Skeletal muscle tissue (tissue), 4 donors: Measurements from ENCODE around the gene FRMD5. TPM values are rescaled to one million over a fixed set of nuclear protein-coding genes. Genes with fewer than 3 reads are reported as not detected.

Source experiments
- H3K27ac ChIP-seq: one replicate; pipeline ENCODE4 v1.7.0; 2013; ENCODE audit warnings: mild to moderate bottlenecking, low read depth, low read length, inconsistent platforms
- H3K27me3 ChIP-seq, 3 donors: one replicate each; pipeline ENCODE4 v1.7.0; 2013; ENCODE audit warnings: low read length in 3 of 3; ENCODE audit not compliant: control insufficient read depth in 3 of 3, insufficient read depth in 3 of 3
- H3K36me3 ChIP-seq, 3 donors: one replicate each; pipeline ENCODE4 v1.7.0; 2013; ENCODE audit warnings: low read length in 3 of 3; ENCODE audit not compliant: control insufficient read depth in 3 of 3, insufficient read depth in 3 of 3
- H3K4me1 ChIP-seq, 3 donors: one replicate each; pipeline ENCODE4 v1.7.0; 2013; ENCODE audit warnings: low read length in 3 of 3, mild to moderate bottlenecking in 3 of 3; ENCODE audit not compliant: control insufficient read depth in 3 of 3, insufficient read depth in 3 of 3
- H3K4me3 ChIP-seq, 3 donors: one replicate each; pipeline ENCODE4 v1.7.0; 2013; ENCODE audit warnings: low read length in 3 of 3
- H3K9ac ChIP-seq, 3 donors: one replicate each; pipeline ENCODE4 v1.7.0; 2013; ENCODE audit warnings: low read length in 3 of 3, mild to moderate bottlenecking in 3 of 3, moderate library complexity in 2 of 3, low read depth in 1 of 3
- H3K9me3 ChIP-seq, 3 donors: one replicate each; pipeline ENCODE4 v1.7.0; 2013; ENCODE audit warnings: low read length in 3 of 3; ENCODE audit not compliant: control insufficient read depth in 3 of 3
- total RNA-seq: library from RNA; depleted of rRNA; stranded (reverse); fragments of >200 nt; gene quantifications from one replicate; pipeline ENCODE4 v1.2.3, GENCODE V29; 2014
- donor health status: Osteomylitis.

Gene FRMD5
- total RNA-seq, 1 donor from 2014 or later = 3.7 TPM

DNA sequence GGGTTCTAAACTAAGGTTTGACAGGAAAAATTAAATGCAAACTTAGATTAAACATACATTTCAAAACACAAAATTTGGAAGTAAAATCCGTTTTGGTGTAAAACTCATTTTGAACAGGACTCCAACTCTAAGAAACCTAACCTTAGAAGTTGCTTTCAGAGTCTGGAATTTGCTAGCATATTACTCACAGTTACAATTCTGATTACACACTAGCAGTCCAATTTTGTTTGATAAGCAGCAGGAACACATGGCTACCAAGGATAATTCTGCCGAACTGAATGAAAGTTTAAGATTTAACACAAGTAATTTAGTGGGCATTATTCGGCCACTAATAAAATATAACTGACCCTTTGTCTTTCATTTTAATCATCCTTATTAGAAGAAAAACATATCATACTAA lies 49.6 kb downstream of the FRMD5 start:
- no peaks in the 10 kb centered on the region for H3K9me3 ChIP-seq
- H3K4me3 ChIP-seq = no peak overlapping the region
- no peaks in the 10 kb centered on the region for H3K27me3 ChIP-seq
- H3K27ac ChIP-seq = no peak overlapping the region
- H3K9ac ChIP-seq = no peak overlapping the region
- no peaks in the 10 kb centered on the region for H3K36me3 ChIP-seq
- H3K4me1 ChIP-seq = no peaks in the 10 kb centered on the region

DNA sequence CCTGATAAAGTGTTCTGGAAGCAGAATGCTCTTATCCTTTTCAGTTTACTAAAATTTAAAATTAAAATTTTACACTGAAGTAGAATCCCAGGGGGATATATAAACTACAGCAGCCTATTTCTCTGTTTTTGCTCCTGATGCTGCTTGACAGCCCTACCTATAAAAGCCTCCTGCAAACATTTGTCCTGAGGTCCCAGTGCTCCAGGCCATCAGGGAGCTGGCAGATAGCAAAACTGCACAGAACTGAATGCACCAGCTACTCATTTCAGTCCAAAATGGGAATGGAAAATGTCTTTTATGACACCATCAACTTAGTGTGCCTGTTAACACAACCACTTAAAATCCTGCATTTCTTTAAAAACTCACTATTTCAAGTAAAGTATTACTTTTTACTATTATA lies 50.1 kb downstream of the FRMD5 start:
- H3K27ac ChIP-seq = no peak overlapping the region
- no peak overlapping the region for H3K4me3 ChIP-seq
- no peaks in the 10 kb centered on the region for H3K36me3 ChIP-seq
- H3K4me1 ChIP-seq = no peaks in the 10 kb centered on the region
- no peaks in the 10 kb centered on the region for H3K27me3 ChIP-seq
- no peak overlapping the region for H3K9ac ChIP-seq
- H3K9me3 ChIP-seq = no peaks in the 10 kb centered on the region

DNA sequence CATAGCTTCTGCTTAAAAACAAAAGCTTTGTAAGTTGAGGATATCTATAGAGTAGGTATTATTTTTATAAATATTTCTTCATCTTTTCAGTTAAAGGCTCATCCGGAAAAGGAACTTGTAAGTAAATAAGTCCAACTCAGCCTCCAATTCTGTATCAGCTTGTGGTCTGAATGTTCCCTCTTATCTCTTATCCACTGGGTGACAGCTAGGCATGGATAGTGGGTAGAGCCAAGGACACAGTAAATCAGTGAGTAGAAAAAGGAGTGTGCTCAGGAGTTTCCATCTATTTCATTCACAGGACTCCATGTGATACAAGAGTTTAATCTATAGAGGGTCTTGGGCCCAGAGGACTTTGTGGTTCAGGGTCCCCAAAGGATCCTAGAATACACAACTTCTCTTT lies 50.9 kb downstream of the FRMD5 start:
- H3K36me3 ChIP-seq = no peaks in the 10 kb centered on the region
- no peak overlapping the region for H3K27ac ChIP-seq
- no peaks in the 10 kb centered on the region for H3K9me3 ChIP-seq
- no peak overlapping the region for H3K4me3 ChIP-seq
- H3K27me3 ChIP-seq = no peaks in the 10 kb centered on the region
- H3K4me1 ChIP-seq = no peaks in the 10 kb centered on the region
- H3K9ac ChIP-seq = no peak overlapping the region

GRCh38 chr15:44137750-44138149 lies 57.3 kb downstream of the FRMD5 start:
- Histone ChIP-seq H3K4me3 (no peak overlapping the region), H3K9me3 (no peaks in the 10 kb centered on the region), H3K4me1 (no peaks in the 10 kb centered on the region), H3K27me3 (peaks cover 0 to 2% (median 0%) of the 10 kb centered on the region in 3 donors), H3K9ac (no peak overlapping the region), H3K27ac (no peak overlapping the region), H3K36me3 (no peaks in the 10 kb centered on the region)

DNA sequence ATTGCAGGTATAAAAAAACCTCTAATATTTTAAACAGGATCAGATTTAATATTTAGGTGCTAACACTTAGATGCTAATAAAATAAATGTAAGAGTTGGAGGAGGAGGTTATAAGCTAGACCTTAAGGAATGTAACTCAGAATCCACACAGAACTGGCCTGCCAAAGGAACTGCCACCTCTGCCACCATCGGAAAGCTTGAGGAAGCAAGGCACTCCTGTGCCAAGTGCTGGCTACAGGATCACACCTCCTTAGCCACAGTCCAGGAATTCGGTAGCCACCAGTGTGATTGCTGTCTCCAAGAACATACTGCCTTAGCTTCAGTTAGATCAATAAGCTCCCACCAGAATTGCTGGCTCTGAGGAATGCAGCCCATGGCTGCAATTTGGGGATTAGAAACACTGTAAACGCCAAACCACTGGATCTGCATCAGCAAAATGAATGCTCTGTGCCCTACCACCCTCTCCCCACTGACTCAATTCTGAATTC lies 58.0 kb downstream of the FRMD5 start:
- H3K9ac ChIP-seq = no peak overlapping the region
- no peaks in the 10 kb centered on the region for H3K4me1 ChIP-seq
- no peak overlapping the region for H3K27ac ChIP-seq
- no peak overlapping the region for H3K4me3 ChIP-seq
- peaks cover 0 to 2% (median 0%) of the 10 kb centered on the region in 3 donors for H3K27me3 ChIP-seq
- no peaks in the 10 kb centered on the region for H3K36me3 ChIP-seq
- no peaks in the 10 kb centered on the region for H3K9me3 ChIP-seq

DNA sequence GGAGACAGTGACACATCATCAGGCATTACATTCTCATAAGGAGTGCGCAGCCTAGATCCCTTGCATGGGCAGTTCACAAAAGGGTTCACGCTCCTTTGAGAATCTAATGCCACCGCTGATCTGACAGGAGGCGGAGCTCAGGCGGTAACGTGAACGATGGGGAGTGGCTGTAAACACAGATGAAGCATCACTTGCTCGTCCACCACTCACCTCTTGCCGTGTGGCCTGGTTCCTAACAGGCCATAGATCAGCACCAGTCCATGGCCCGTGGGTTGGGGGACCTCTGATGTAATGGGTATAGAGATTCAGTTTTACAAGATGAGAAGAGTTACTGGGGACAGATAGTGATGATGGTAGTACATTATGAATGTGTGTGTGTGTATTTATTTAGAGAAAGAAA lies 63.0 kb downstream of the FRMD5 start:
- H3K27ac ChIP-seq = no peak overlapping the region
- H3K9ac ChIP-seq = no peak overlapping the region
- H3K27me3 ChIP-seq = peaks cover 0 to 5% (median 0%) of the 10 kb centered on the region in 3 donors
- no peaks in the 10 kb centered on the region for H3K4me1 ChIP-seq
- no peaks in the 10 kb centered on the region for H3K36me3 ChIP-seq
- no peaks in the 10 kb centered on the region for H3K9me3 ChIP-seq
- no peak overlapping the region for H3K4me3 ChIP-seq

- Histone ChIP-seq H3K4me1 (no peaks in the 10 kb centered on the region), H3K4me3 (no peak overlapping the region), H3K36me3 (no peaks in the 10 kb centered on the region)
Measured at GRCh38 chr15:44130778-44131177, 64.3 kb downstream of the FRMD5 start.

DNA sequence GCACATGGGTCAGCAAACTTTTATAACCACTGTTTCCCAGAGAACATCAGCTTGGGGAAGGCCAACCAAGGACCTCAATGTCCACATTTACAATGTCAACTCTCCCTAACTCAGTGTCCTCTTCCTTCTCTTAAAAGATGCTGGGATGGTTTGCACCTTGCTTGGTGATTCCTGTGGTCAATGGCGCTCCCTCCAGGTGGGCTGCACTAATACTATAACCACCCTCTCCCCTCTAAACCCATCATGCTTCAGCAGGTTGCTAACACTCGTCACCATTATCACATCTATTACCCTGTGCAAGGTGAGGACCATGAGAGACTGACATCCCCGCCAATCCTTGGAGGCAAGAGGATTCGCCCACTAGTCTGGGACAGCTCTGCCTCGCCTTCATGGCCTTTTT lies 65.2 kb downstream of the FRMD5 start:
- H3K9ac ChIP-seq = no peak overlapping the region
- H3K9me3 ChIP-seq = no peaks in the 10 kb centered on the region
- H3K36me3 ChIP-seq = no peaks in the 10 kb centered on the region
- H3K27ac ChIP-seq = no peak overlapping the region
- H3K27me3 ChIP-seq = peaks cover 0 to 4% (median 0%) of the 10 kb centered on the region in 3 donors
- no peaks in the 10 kb centered on the region for H3K4me1 ChIP-seq
- no peak overlapping the region for H3K4me3 ChIP-seq

More at GRCh38 chr15:44130778-44131177, 64.3 kb downstream of the FRMD5 start:
- H3K9ac ChIP-seq = no peak overlapping the region
- no peaks in the 10 kb centered on the region for H3K9me3 ChIP-seq
- peaks cover 0 to 4% (median 0%) of the 10 kb centered on the region in 3 donors for H3K27me3 ChIP-seq
- no peak overlapping the region for H3K27ac ChIP-seq

- no peaks in the 10 kb centered on the region for H3K9me3 ChIP-seq
- H3K4me1 ChIP-seq = no peaks in the 10 kb centered on the region
- no peak overlapping the region for H3K4me3 ChIP-seq
- no peaks in the 10 kb centered on the region for H3K36me3 ChIP-seq
- no peak overlapping the region for H3K27ac ChIP-seq
- H3K9ac ChIP-seq = no peak overlapping the region
- H3K27me3 ChIP-seq = peaks cover 0 to 4% (median 0%) of the 10 kb centered on the region in 3 donors
Measured at GRCh38 chr15:44128443-44128842, 66.6 kb downstream of the FRMD5 start.

DNA sequence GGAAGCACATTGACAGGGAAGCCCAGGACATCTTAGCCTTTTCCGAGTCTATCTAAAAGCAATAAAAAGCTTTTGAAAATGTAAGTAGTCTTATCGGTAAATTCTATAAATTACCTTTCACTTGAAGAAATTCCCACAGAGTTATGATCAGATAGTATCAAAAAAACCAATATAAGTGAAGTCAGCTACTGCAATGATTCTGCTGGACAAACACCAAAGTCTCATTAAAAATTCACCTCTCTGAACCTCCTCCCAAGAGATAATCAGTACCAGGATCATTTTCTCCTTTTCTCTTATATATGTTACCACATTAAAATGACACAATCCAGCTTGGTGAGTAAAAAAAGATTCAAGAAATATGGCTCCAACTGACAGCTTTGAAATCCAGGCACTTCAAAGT lies 69.2 kb downstream of the FRMD5 start:
- no peak overlapping the region for H3K9ac ChIP-seq
- no peaks in the 10 kb centered on the region for H3K36me3 ChIP-seq

More for the DNA sequence above, 69.2 kb downstream of the FRMD5 start:
- no peak overlapping the region for H3K4me3 ChIP-seq
- peaks cover 0 to 4% (median 0%) of the 10 kb centered on the region in 3 donors for H3K27me3 ChIP-seq
- H3K9me3 ChIP-seq = no peaks in the 10 kb centered on the region
- no peak overlapping the region for H3K27ac ChIP-seq
- no peaks in the 10 kb centered on the region for H3K4me1 ChIP-seq
